Upper lobe of right lung (tissue), 1 donor: ENCODE results near the gene ARHGAP21. TPM values are rescaled to one million over a fixed set of nuclear protein-coding genes. Genes with fewer than 3 reads are reported as not detected.
A peak's percentile ranks its signal among the peaks of the same experiment; 100 is the strongest.

Experiments used
- ATAC-seq: fragments of 200-7000 bp; cut with Tn5 transposase; one replicate; pipeline ENCODE4 v1.9.1; 2020; ENCODE audit warnings: mild to moderate bottlenecking, moderate library complexity
- DNase-seq: peaks from one replicate; pipeline ENCODE4 v3.0.0-alpha.2; 2020
- H3K27ac ChIP-seq: fragments of 200-600 bp; one replicate; pipeline ENCODE4 v1.8.0; 2022
- H3K27me3 ChIP-seq: fragments of 200-600 bp; one replicate; pipeline ENCODE4 v1.8.0; 2022; ENCODE audit warnings: mild to moderate bottlenecking
- H3K36me3 ChIP-seq: fragments of 200-600 bp; one replicate; pipeline ENCODE4 v1.8.0; 2022
- H3K4me1 ChIP-seq: fragments of 200-600 bp; one replicate; pipeline ENCODE4 v1.8.0; 2022
- H3K4me3 ChIP-seq: fragments of 200-600 bp; one replicate; pipeline ENCODE4 v1.8.0; 2022; ENCODE audit warnings: mild to moderate bottlenecking
- H3K9me3 ChIP-seq: fragments of 200-600 bp; one replicate; pipeline ENCODE4 v1.8.0; 2022
- intact Hi-C: fragments of 100-400 bp; cut with DNase I; formaldehyde crosslinking; loops from one replicate; pipeline ENCODE4 v1.11.0; 2022
- total RNA-seq: library from RNA; stranded (reverse); fragmentation: NEBNext Ultra II Directional; extraction: Animal tissue kit (Norgen Biotek cat#: 25700); gene quantifications from one replicate; pipeline ENCODE4 v1.2.1, GENCODE V29; 2021
- TF ChIP-seq, protein P1 (sequence below): fragments of 200-600 bp; IDR thresholded peaks from one replicate; pipeline ENCODE4 v1.8.0; 2022; ENCODE audit warnings: antibody characterized with exemption
- donor health status: DM: no; HTN: yes; CAD: no; lungs with severe emphysema.

ARHGAP21 gene
- total RNA-seq, 1 donor from 2014 or later = 85.0 TPM

DNA sequence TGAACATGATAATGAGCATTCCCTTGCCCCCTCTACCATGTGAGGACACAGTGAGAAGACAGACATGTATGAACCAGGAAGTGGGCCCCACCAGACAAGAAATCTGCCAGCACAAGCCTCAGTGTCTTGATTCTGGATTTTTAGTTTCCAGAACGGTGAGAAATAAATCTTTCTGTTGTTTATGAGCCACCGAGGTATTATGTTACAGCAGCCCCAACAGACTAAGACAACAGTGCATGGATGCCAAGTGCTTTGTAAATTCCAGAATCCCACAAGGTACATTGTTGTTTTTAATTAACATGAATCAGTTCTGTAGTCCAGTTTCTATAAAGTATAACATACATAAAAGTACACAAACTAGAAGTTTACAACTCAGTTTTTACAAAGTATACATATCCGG is 162.2 kb downstream of the ARHGAP21 start:
- Histone ChIP-seq H3K9me3 (no peaks in the 10 kb centered on the region), H3K27ac (no peak overlapping the region), H3K27me3 (no peaks in the 10 kb centered on the region), H3K4me1 (no peaks in the 10 kb centered on the region), H3K36me3 (no peaks in the 10 kb centered on the region), H3K4me3 (no peak overlapping the region)
- no peak for ATAC-seq
- intact Hi-C loops = no loop called here
- DNase-seq = no peak
- TF ChIP-seq, protein P1, sequence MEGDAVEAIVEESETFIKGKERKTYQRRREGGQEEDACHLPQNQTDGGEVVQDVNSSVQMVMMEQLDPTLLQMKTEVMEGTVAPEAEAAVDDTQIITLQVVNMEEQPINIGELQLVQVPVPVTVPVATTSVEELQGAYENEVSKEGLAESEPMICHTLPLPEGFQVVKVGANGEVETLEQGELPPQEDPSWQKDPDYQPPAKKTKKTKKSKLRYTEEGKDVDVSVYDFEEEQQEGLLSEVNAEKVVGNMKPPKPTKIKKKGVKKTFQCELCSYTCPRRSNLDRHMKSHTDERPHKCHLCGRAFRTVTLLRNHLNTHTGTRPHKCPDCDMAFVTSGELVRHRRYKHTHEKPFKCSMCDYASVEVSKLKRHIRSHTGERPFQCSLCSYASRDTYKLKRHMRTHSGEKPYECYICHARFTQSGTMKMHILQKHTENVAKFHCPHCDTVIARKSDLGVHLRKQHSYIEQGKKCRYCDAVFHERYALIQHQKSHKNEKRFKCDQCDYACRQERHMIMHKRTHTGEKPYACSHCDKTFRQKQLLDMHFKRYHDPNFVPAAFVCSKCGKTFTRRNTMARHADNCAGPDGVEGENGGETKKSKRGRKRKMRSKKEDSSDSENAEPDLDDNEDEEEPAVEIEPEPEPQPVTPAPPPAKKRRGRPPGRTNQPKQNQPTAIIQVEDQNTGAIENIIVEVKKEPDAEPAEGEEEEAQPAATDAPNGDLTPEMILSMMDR = no peak

DNA sequence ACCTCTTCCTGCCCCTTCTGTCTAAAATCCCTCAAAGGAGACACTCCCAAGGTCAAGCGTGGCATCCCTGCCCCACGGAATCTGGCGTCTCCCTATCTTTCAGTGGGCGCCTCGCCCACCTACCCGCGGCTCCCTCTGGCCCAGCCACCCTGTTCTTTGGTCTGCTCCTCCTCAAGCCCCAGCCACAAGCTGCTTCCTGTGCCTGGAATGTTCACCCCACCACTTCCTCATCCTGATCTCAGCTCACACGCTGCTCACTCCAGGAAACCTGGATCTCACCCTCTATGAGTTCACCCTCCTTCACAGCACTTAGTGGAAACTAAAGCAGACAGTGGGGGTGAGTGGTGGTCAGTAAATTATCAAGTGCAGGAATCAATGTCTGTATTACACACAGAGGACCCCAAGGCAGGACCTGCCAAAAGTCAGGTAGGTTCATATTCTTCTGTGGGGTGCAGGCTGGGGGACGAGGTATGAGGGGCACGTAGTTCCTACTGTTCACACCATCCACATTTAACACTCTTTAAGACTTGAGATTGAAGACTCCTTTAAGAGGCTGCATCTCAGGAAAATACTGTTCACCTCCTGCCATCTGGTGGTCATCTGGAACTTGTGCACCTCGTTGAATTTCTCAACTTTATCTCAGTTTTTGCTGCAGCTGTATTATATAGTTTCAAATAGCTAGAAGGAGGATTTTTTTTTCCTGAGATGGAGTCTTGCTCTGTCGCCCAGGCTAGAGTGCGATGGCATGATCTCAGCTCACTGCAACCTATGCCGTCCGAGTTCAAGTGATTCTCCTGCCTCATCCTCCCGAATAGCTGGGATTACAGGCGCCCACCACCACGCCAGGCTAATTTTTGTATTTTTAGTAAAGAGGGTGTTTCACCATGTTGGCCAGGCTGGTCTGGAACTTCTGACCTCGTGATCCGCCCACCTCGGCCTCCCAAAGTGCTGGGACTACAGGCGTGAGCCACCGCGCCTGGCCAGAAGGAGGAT is 166.6 kb downstream of the ARHGAP21 start:
- ATAC-seq (peak; percentile 53), DNase-seq (no peak)
- no peaks in the 10 kb centered on the region for H3K9me3 ChIP-seq
- no peaks in the 10 kb centered on the region for H3K4me1 ChIP-seq
- no peak overlapping the region for H3K27ac ChIP-seq
- no peaks in the 10 kb centered on the region for H3K27me3 ChIP-seq
- H3K4me3 ChIP-seq = no peak overlapping the region
- TF ChIP-seq, protein P1 = peak; percentile 68
- intact Hi-C loops = no loop called here
- H3K36me3 ChIP-seq = no peaks in the 10 kb centered on the region

DNA sequence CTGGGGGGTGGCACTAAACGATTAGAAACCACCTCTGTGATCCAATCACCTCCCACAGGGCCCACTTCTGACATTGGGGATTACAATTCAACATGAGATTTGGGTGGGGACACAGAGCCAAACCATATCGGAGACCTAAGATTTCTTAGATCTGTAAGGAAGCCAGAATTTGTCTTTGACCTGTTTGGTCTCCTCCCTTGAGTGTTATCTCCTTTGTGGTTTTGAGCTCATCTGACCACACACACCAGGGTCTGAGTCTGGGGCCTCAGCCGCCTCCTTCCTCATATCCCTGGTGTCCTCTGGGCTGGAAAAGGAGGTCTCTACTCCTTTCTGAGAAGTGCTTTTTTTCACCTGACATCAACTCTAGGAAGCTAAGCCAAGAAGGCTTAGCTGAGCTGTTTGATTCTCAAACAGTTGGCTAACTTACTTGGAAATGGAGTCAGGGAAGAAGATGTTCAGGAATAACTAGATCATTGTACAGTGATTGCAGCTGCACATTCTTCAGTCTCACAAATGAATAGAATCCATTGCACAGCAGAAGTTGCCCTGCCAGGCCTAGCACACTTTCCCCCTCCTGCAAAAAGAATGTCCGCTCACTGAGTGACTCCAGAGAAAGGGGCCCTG is 167.4 kb downstream of the ARHGAP21 start:
- Histone ChIP-seq H3K4me1 (no peaks in the 10 kb centered on the region), H3K4me3 (no peak overlapping the region), H3K27ac (no peak overlapping the region), H3K9me3 (no peaks in the 10 kb centered on the region), H3K36me3 (no peaks in the 10 kb centered on the region), H3K27me3 (no peaks in the 10 kb centered on the region)
- DNase-seq (no peak), ATAC-seq (no peak)
- TF ChIP-seq, protein P1 = no peak
- intact Hi-C loops = no loop called here

DNA sequence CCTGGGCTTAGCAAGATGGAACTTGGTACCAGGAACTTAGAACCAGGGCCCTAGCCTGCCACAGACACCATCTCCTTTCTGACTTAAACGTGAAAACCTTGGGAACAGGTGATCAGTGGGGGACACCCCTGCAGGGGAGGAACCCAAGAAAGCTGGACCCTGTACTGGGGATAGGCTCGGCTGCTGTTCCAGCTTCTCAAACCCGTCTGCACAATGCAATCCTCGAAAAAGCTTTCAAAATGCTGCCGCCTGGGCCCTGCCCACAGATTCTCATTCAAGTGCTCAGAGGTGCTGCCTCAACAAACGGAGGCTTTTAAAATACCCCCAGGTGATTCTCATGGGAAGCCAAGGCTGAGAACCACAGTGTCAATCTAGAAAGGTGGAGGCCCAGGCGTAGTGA is 169.7 kb downstream of the ARHGAP21 start:
- intact Hi-C loops = no loop called here
- H3K4me1 ChIP-seq = no peaks in the 10 kb centered on the region

DNA sequence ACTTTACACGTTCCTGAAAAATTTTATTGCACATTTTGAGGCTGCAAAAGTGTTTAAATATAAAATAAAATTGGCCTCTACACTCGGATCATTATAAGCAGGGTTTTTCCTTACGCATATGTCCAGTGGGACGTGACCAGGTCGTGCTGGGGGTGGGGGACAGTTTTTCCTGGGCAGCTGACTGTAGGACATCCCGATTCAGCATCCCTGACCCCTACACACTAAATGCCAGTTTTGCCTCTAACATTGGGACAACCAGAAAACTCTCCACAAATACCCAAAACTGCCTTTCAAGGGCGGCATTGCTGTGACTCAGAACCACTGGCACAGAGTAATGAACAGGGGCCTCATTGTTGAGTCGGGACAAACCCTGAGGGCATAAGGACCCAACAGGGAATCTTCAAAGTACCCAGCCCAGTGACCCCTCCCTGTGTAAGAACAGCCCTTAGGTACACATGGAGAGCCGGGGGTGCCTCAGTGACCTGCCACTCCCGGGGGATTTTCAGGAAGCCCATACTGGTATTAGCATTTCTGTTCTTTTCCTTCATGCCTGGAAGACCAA is 170.6 kb downstream of the ARHGAP21 start:
- Histone ChIP-seq H3K9me3 (no peaks in the 10 kb centered on the region), H3K27me3 (no peaks in the 10 kb centered on the region), H3K27ac (no peak overlapping the region), H3K4me3 (no peak overlapping the region), H3K36me3 (no peaks in the 10 kb centered on the region), H3K4me1 (no peaks in the 10 kb centered on the region)
- no peak for ATAC-seq
- intact Hi-C loops = no loop called here
- DNase-seq = no peak
- TF ChIP-seq, protein P1 = no peak

More for the DNA sequence above, 169.7 kb downstream of the ARHGAP21 start:
- no peak overlapping the region for H3K27ac ChIP-seq
- DNase-seq = no peak
- no peaks in the 10 kb centered on the region for H3K9me3 ChIP-seq
- no peaks in the 10 kb centered on the region for H3K27me3 ChIP-seq
- H3K36me3 ChIP-seq = no peaks in the 10 kb centered on the region
- no peak for ATAC-seq
- H3K4me3 ChIP-seq = no peak overlapping the region
- TF ChIP-seq, protein P1 = no peak
